Ectodermal cell (in vitro differentiated cells): Measurements from ENCODE around the gene ZNF81.
"Not testable (repeated sequence)": the region's sequence is repeated elsewhere in the genome, so short reads cannot be mapped to it uniquely, and the experiment has no call there.

Experiments used
- H3K27ac ChIP-seq: 2 replicates; pipeline ENCODE4 v1.7.0; 2013; ENCODE audit warnings: mild to moderate bottlenecking, low read depth, low read length; ENCODE audit not compliant: insufficient read depth, poor library complexity, severe bottlenecking
- H3K27me3 ChIP-seq: 2 replicates; pipeline ENCODE4 v1.7.0; 2013; ENCODE audit warnings: mild to moderate bottlenecking, low read length; ENCODE audit not compliant: insufficient read depth, control insufficient read depth, poor library complexity, severe bottlenecking
- H3K36me3 ChIP-seq: one replicate; pipeline ENCODE4 v1.7.0; 2013; ENCODE audit warnings: low read length; ENCODE audit not compliant: control insufficient read depth, insufficient read depth
- H3K4me1 ChIP-seq: one replicate; pipeline ENCODE4 v1.7.0; 2013; ENCODE audit warnings: low read length; ENCODE audit not compliant: control insufficient read depth, insufficient read depth
- H3K4me3 ChIP-seq: 2 replicates; pipeline ENCODE4 v1.7.0; 2013; ENCODE audit warnings: low read depth, low read length, control low read depth; ENCODE audit not compliant: insufficient read depth
- H3K9me3 ChIP-seq: 2 replicates; pipeline ENCODE4 v1.7.0; 2013; ENCODE audit warnings: mild to moderate bottlenecking, low read length, moderate library complexity; ENCODE audit not compliant: control insufficient read depth
- WGBS, 2 experiments: methylation state at CpG; one replicate each; pipeline ENCODE4 v1.1.7; 2013; ENCODE audit warnings: missing lambda C conversion rate in 2 of 2; 5-methylcytosine and 5-hydroxymethylcytosine counted together

Gene ZNF81

DNA sequence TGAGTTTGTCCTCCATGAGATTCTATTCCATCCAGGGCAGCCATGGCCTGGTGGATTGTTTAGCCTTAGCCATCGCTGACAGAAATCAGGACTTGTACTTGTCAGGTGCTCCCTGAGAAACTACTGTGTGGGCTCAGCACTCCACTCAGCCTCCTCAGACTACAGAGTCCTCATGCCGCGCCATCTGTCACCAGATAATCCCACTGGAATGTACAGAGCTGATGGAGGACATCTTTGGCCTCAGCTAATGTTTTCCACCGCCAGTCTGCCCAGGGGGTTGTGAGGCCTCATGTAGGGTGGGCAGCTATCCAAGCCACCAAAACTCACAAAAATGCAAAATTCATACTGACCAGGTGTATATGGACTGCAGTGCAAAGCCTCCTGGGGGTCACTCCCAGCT, 121.5 kb downstream of the ZNF81 start:
- H3K4me3 ChIP-seq, H3K36me3 ChIP-seq, H3K27me3 ChIP-seq, H3K4me1 ChIP-seq, H3K27ac ChIP-seq, H3K9me3 ChIP-seq: not testable (repeated sequence)
- WGBS, 2 experiments: 93 to 98% methylated on average over 3 of the region's 4 CpGs

DNA sequence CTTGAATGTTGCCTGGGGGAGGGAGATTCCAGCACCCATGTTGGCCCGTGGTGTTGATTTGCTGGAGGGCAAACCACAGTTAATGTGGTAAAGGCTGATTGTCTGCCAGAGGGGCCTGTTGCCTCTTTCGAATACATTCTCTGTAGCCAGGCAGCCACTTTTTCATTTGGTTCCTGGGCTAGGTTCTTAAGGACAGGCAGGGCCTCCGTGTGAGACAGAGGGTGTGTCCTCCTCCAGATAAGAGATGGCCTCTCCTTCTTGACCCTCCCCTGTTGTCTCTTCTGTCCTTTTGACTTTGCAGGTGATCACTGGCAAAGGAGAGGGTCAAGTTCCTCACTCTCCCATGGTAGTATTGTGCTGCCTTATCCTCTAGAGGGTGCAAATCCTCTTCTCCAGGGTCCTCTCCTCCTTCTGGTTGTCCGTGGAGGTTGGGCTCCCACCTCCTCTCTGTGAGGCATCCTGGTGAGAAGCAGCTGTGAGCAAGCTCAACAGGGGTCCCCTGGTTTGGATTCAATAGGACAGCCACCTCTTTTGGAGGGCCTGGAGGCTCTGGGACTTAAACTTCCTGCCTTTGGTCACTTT, 122.2 kb downstream of the ZNF81 start:
- Histone ChIP-seq H3K9me3 (no peaks in the 10 kb centered on the region), H3K27me3 (no peaks in the 10 kb centered on the region), H3K36me3 (no peaks in the 10 kb centered on the region), H3K4me1 (no peaks in the 10 kb centered on the region), H3K27ac (no peak overlapping the region), H3K4me3 (no peak overlapping the region)
- WGBS, 2 experiments: 42 to 45% methylated on average over 4 of the region's 4 CpGs

DNA sequence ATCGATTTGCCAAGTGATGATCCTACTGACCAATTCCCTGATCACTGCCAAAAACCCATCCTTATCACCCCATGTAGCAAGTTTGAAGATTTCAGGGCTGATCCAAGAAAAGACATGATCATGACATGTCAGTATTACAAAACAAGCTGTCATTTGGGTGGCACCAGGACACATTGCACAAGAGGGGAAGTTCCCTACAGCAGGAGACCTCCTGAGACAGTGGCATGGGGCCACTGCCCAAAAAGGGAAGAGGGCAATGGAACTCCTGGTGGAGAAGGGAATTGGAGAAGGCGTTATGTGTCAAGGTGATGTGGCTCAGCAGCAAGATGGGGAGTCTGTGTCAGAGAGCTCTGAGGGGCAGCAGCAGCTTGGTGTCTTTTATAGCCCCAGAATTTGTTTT, 123.7 kb downstream of the ZNF81 start:
- Histone ChIP-seq H3K27me3 (no peaks in the 10 kb centered on the region), H3K4me1 (no peaks in the 10 kb centered on the region), H3K4me3 (no peak overlapping the region), H3K9me3 (no peaks in the 10 kb centered on the region), H3K27ac (no peak overlapping the region), H3K36me3 (no peaks in the 10 kb centered on the region)
- 89 to 92% methylated on average over 2 of the region's 2 CpGs for WGBS, 2 experiments

DNA sequence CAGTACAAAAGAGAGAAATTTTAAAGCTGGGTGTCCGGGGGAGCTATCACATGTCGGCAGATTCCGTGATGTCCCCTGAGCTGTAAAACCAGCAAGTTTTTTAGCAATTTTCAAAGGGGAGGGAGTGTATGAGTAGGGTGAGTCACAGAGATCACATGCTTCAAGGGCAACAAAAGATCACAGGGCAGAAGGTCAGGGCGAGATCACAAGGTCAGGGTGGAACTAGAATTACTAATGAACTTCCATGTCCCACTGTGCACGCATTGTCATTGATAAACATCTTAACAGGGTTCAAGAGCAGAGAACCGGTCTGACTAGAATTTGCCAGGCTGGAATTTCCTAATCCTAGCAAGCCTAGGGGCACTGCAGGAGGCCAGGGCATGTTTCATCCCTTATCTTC, 125.1 kb downstream of the ZNF81 start:
- 91 to 97% methylated on average over 6 of the region's 6 CpGs for WGBS, 2 experiments
- not testable (repeated sequence) for H3K27ac ChIP-seq, H3K9me3 ChIP-seq, H3K4me1 ChIP-seq, H3K4me3 ChIP-seq, H3K36me3 ChIP-seq, H3K27me3 ChIP-seq

DNA sequence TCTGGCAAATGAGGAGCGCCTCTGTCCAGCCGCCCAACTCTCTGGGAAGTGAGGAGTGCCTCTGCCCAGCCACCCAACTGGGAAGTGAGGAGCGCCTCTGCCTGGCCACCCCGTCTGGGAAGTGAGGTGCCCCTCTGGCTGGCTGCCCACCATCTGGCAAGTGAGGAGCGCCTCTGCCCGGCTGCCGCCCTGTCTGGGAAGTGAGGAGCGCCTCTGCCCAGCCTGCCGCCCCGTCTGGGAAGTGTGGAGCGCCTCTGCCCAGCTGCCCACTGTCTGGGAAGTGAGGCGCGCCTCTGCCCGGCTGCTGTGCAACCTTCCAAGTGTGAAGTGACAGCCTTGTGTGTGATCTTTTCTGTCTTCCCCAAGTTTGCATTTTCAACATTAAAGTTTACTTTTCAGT, 128.8 kb downstream of the ZNF81 start:
- not testable (repeated sequence) for H3K36me3 ChIP-seq, H3K27me3 ChIP-seq, H3K27ac ChIP-seq, H3K4me1 ChIP-seq, H3K4me3 ChIP-seq, H3K9me3 ChIP-seq
- 95 to 98% methylated on average over 12 to 14 of the region's 14 CpGs for WGBS, 2 experiments
